ENCODE data around the gene FTSJ3. TPM values are rescaled to one million over a fixed set of nuclear protein-coding genes. Genes with fewer than 3 reads are reported as not detected.

The FTSJ3 gene
- total and polyA plus RNA-seq, 7 experiments from 2014 or later: 22.1 to 66.2 (median 52.8) TPM

GRCh38 chr17:63773272-63774140 is 54.0 kb downstream of the FTSJ3 start, which contains the start of gene CCDC47:
Gene CCDC47, minus strand, starts transcription at chr17:63773597. Its CDS starts 7,422 bp downstream, at chr17:63766175.
- peaks cover 0 to 7% (median 0%) of the 10 kb centered on the region in 5 donors for H3K27me3 Mint-ChIP-seq
- peak within 1 kb of the TSS; percentile 97 to 100 (median 99) for H3K27ac Mint-ChIP-seq
- Histone ChIP-seq H3K27ac (ENCODE audit: low read depth, low read length) (peak within 1 kb of the TSS; percentile 100), H3K4me3 (ENCODE audit: low read length) (peak within 1 kb of the TSS; percentile 85), H3K9me3 (ENCODE audit: control insufficient read depth in 2 of 3, low read length in 3 of 3) (no peaks in the 10 kb centered on the region), H3K36me3 (ENCODE audit: control insufficient read depth in 2 of 3, insufficient read depth in 3 of 3, low read length in 3 of 3) (peaks cover 0 to 18% (median 0%) of the 10 kb centered on the region in 3 experiments), H3K27me3 (ENCODE audit: control insufficient read depth in 2 of 2, insufficient read depth in 2 of 2, low read length in 2 of 2) (no peaks in the 10 kb centered on the region), H3K4me1 (ENCODE audit: control insufficient read depth in 2 of 2, insufficient read depth in 2 of 2, low read length in 2 of 2) (peaks cover 21 to 46% of the 10 kb centered on the region in 2 donors)
- intact Hi-C loops (cut with micrococcal nuclease): loop anchor here (1.0 to 10.0 kb wide), 16 partner anchors 19 to 1283 kb away; partner anchors contain the start of genes FTSJ3 (in 2 of the 2), ICAM2 (in 2 of the 2), MAP3K3 (in 2 of the 2) and PSMC5 (in 2 of the 2)
- ATAC-seq (peak; percentile 88), DNase-seq (peak; percentile 92 to 99 (median 99))
- peaks cover 0 to 34% (median 6%) of the 10 kb centered on the region in 5 donors for H3K36me3 Mint-ChIP-seq
- H3K4me1 Mint-ChIP-seq: peaks cover 31 to 84% (median 62%) of the 10 kb centered on the region in 7 donors
- H3K9me3 Mint-ChIP-seq: peaks cover 0 to 6% (median 0%) of the 10 kb centered on the region in 11 donors
- ChIA-PET CTCF (interaction anchor here (0.7 to 2.7 kb wide), 6 partner anchors 31 to 732 kb away, joined by 3 to 11 read pairs (median 4); no protein-coding TSS in a partner anchor), POLR2A (interaction anchor here (0.6 to 6.4 kb wide), 39 partner anchors 8 to 732 kb away, joined by 3 to 117 read pairs (median 6); partner anchors contain the start of genes CEP95, DDX5, LIMD2 and MAP3K3)
- peak within 1 kb of the TSS; percentile 91 to 99 (median 98) for H3K4me3 Mint-ChIP-seq

GRCh38 chr17:63772801-63773271 is 54.6 kb downstream of the FTSJ3 start:
- Histone ChIP-seq H3K4me3 (ENCODE audit: low read length) (peak overlapping the region; percentile 70), H3K9me3 (ENCODE audit: control insufficient read depth in 2 of 3, low read length in 3 of 3) (no peaks in the 10 kb centered on the region), H3K27me3 (ENCODE audit: control insufficient read depth in 2 of 2, insufficient read depth in 2 of 2, low read length in 2 of 2) (no peaks in the 10 kb centered on the region), H3K27ac (ENCODE audit: low read depth, low read length) (peak overlapping the region; percentile 100), H3K4me1 (ENCODE audit: control insufficient read depth in 2 of 2, insufficient read depth in 2 of 2, low read length in 2 of 2) (peaks cover 21 to 42% of the 10 kb centered on the region in 2 donors), H3K36me3 (ENCODE audit: control insufficient read depth in 2 of 3, insufficient read depth in 3 of 3, low read length in 3 of 3) (peaks cover 0 to 12% (median 0%) of the 10 kb centered on the region in 3 experiments)
- Mint-ChIP-seq H3K27ac (peak overlapping the region; percentile 97 to 100 (median 99)), H3K4me3 (peak overlapping the region; percentile 91 to 99 (median 98)), H3K9me3 (peaks cover 0 to 6% (median 0%) of the 10 kb centered on the region in 11 donors), H3K27me3 (peaks cover 0 to 7% (median 0%) of the 10 kb centered on the region in 5 donors), H3K4me1 (peaks cover 32 to 83% (median 58%) of the 10 kb centered on the region in 7 donors), H3K36me3 (peaks cover 0 to 30% (median 2%) of the 10 kb centered on the region in 5 donors)
- ATAC-seq (no peak), DNase-seq (no peak)
- CTCF ChIA-PET: interaction anchor here (1.3 to 2.7 kb wide), 4 partner anchors 30 to 75 kb away, joined by 4 to 11 read pairs (median 6); no protein-coding TSS in a partner anchor
- POLR2A ChIA-PET: interaction anchor here (0.6 to 6.4 kb wide), 28 partner anchors 8 to 733 kb away, joined by 3 to 117 read pairs (median 8); partner anchors contain the start of genes CEP95, DDX5, LIMD2 and PSMC5
- intact Hi-C loops (cut with micrococcal nuclease): loop anchor here (1.0 to 10.0 kb wide), 14 partner anchors 32 to 1284 kb away; partner anchors contain the start of genes FTSJ3 (in 2 of the 2), ICAM2 (in 2 of the 2), MAP3K3 (in 2 of the 2) and PSMC5 (in 2 of the 2)

Other genes starting within 250 kb of the FTSJ3 start
- 10 to 100 TPM; 11.1 to 20.3 (median 15.2) TPM for gene TACO1, start 226.8 kb downstream of the FTSJ3 start, total RNA-seq
- gene TACO1, start 226.8 kb downstream of the FTSJ3 start, polyA plus RNA-seq: 10 to 100 TPM; 20.4 to 21.2 TPM
- gene MAP3K3, start 205.2 kb downstream of the FTSJ3 start, total RNA-seq: 100 to 1,000 TPM in 1 of 5 experiments, 10 to 100 TPM in 4; 37.5 to 105 (median 85.5) TPM
- gene MAP3K3, start 205.2 kb downstream of the FTSJ3 start, polyA plus RNA-seq: 10 to 100 TPM; 29.4 to 45.2 TPM
- 100 to 1,000 TPM; 575 to 937 (median 595) TPM for gene LIMD2, start 127.5 kb downstream of the FTSJ3 start, total RNA-seq
- 100 to 1,000 TPM; 542 to 792 TPM for gene LIMD2, start 127.5 kb downstream of the FTSJ3 start, polyA plus RNA-seq
- gene STRADA, start 85.9 kb downstream of the FTSJ3 start, total RNA-seq: 10 to 100 TPM; 51.0 to 69.7 (median 54.2) TPM
- 10 to 100 TPM; 19.9 to 24.2 TPM for gene STRADA, start 85.9 kb downstream of the FTSJ3 start, polyA plus RNA-seq
- gene CCDC47, start 54.1 kb downstream of the FTSJ3 start, total RNA-seq: 10 to 100 TPM; 31.8 to 62.9 (median 34.7) TPM
- 10 to 100 TPM; 33.5 to 45.4 TPM for gene CCDC47, start 54.1 kb downstream of the FTSJ3 start, polyA plus RNA-seq
- 100 to 1,000 TPM; 101 to 192 (median 139) TPM for gene DDX42, start 53.5 kb downstream of the FTSJ3 start, total RNA-seq
- gene DDX42, start 53.5 kb downstream of the FTSJ3 start, polyA plus RNA-seq: 10 to 100 TPM; 11.8 to 24.4 TPM
- gene PSMC5, start 232 bp downstream of the FTSJ3 start, total RNA-seq: 100 to 1,000 TPM in 3 of 5 experiments, 10 to 100 TPM in 2; 68.4 to 153 (median 105) TPM
- 100 to 1,000 TPM; 153 to 162 TPM for gene PSMC5, start 232 bp downstream of the FTSJ3 start, polyA plus RNA-seq
- gene SMARCD2, start 15.0 kb upstream of the FTSJ3 start, total RNA-seq: 100 to 1,000 TPM; 102 to 148 (median 109) TPM
- 100 to 1,000 TPM in 1 of 2 donors, 10 to 100 TPM in 1; 61.5 to 112 TPM for gene SMARCD2, start 15.0 kb upstream of the FTSJ3 start, polyA plus RNA-seq
- gene CSH2, start 46.0 kb upstream of the FTSJ3 start, total RNA-seq: 1 to 10 TPM in 2 of 5 experiments, not detected in 3; 4.2 to 5.3 TPM
- gene CSH2, start 46.0 kb upstream of the FTSJ3 start, polyA plus RNA-seq: not detected
- not detected for gene GH2, start 54.3 kb upstream of the FTSJ3 start, total RNA-seq
- not detected for gene GH2, start 54.3 kb upstream of the FTSJ3 start, polyA plus RNA-seq
- gene CSH1, start 68.9 kb upstream of the FTSJ3 start, total RNA-seq: 10 to 100 TPM in 1 of 5 experiments, 1 to 10 TPM in 1, not detected in 3; 8.2 to 11.3 TPM
- not detected for gene CSH1, start 68.9 kb upstream of the FTSJ3 start, polyA plus RNA-seq
- not detected for gene CSHL1, start 83.6 kb upstream of the FTSJ3 start, total RNA-seq
- gene CSHL1, start 83.6 kb upstream of the FTSJ3 start, polyA plus RNA-seq: not detected
- under 1 TPM in 2 of 5 experiments, not detected in 3; 0.58 to 0.66 TPM for gene GH1, start 91.2 kb upstream of the FTSJ3 start, total RNA-seq
- not detected for gene GH1, start 91.2 kb upstream of the FTSJ3 start, polyA plus RNA-seq
- 10 to 100 TPM; 11.8 to 44.9 (median 15.1) TPM for gene CD79B, start 104.7 kb upstream of the FTSJ3 start, total RNA-seq
- 10 to 100 TPM; 34.5 to 42.2 TPM for gene CD79B, start 104.7 kb upstream of the FTSJ3 start, polyA plus RNA-seq
- under 1 TPM in 4 of 5 experiments, not detected in 1; 0.03 to 0.15 (median 0.07) TPM for gene SCN4A, start 145.3 kb upstream of the FTSJ3 start, total RNA-seq
- not detected for gene SCN4A, start 145.3 kb upstream of the FTSJ3 start, polyA plus RNA-seq
- gene PRR29, start 170.7 kb upstream of the FTSJ3 start, total RNA-seq: 1 to 10 TPM in 1 of 5 experiments, under 1 TPM in 2, not detected in 2; 0.29 to 2.8 (median 0.40) TPM
- gene PRR29, start 170.7 kb upstream of the FTSJ3 start, polyA plus RNA-seq: 1 to 10 TPM; 5.5 to 6.0 TPM
- gene ICAM2, start 193.0 kb upstream of the FTSJ3 start, total RNA-seq: 100 to 1,000 TPM in 2 of 5 experiments, 10 to 100 TPM in 3; 60.9 to 132 (median 92.3) TPM
- 100 to 1,000 TPM; 400 to 414 TPM for gene ICAM2, start 193.0 kb upstream of the FTSJ3 start, polyA plus RNA-seq

Measured in naive thymus-derived CD4-positive, alpha-beta T cell (primary cell).